Astrocyte of the hippocampus (primary cell): ENCODE data around the gene TNFSF8.

Experiments used
- DNase-seq: peaks from one replicate; pipeline ENCODE4 v3.0.0; 2011; ENCODE audit warnings: low read depth, low spot score

The TNFSF8 gene

GRCh38 chr9:114936581-114936980 lies 6.2 kb upstream of the TNFSF8 start:
- no peak for DNase-seq

GRCh38 chr9:114935119-114935518 lies 4.7 kb upstream of the TNFSF8 start:
- DNase-seq, result no peak

GRCh38 chr9:114932502-114932901 lies 2.1 kb upstream of the TNFSF8 start:
- no peak for DNase-seq

- no peak for DNase-seq
Measured at GRCh38 chr9:114931407-114931806, 1.0 kb upstream of the TNFSF8 start.

GRCh38 chr9:114929201-114929600 lies 1.2 kb downstream of the TNFSF8 start:
- no peak for DNase-seq

GRCh38 chr9:114928671-114929070 lies 1.7 kb downstream of the TNFSF8 start:
- no peak for DNase-seq

- DNase-seq, result no peak
Measured at GRCh38 chr9:114928136-114928535, 2.3 kb downstream of the TNFSF8 start.

GRCh38 chr9:114925672-114926071 lies 4.7 kb downstream of the TNFSF8 start:
- no peak for DNase-seq

- DNase-seq, result no peak
Measured at GRCh38 chr9:114925039-114925438, 5.4 kb downstream of the TNFSF8 start.

GRCh38 chr9:114924327-114924726 lies 6.1 kb downstream of the TNFSF8 start:
- DNase-seq, result no peak

- DNase-seq, result no peak
Measured at GRCh38 chr9:114923918-114924317, 6.5 kb downstream of the TNFSF8 start.

- DNase-seq, result no peak
Measured at GRCh38 chr9:114921171-114921570, 9.2 kb downstream of the TNFSF8 start.

GRCh38 chr9:114919611-114920010 lies 10.8 kb downstream of the TNFSF8 start:
- no peak for DNase-seq

GRCh38 chr9:114916481-114916880 lies 13.9 kb downstream of the TNFSF8 start:
- no peak for DNase-seq

- DNase-seq, result no peak
Measured at GRCh38 chr9:114914139-114914538, 16.3 kb downstream of the TNFSF8 start.

- DNase-seq, result no peak
Measured at GRCh38 chr9:114913656-114914055, 16.7 kb downstream of the TNFSF8 start.

GRCh38 chr9:114913217-114913616 lies 17.2 kb downstream of the TNFSF8 start:
- DNase-seq, result no peak

- DNase-seq, result peak; percentile 63
Measured at GRCh38 chr9:114911167-114911821, 19.1 kb downstream of the TNFSF8 start.

- DNase-seq, result no peak
Measured at GRCh38 chr9:114910541-114910940, 19.9 kb downstream of the TNFSF8 start.

- DNase-seq, result no peak
Measured at GRCh38 chr9:114909661-114910060, 20.7 kb downstream of the TNFSF8 start.

GRCh38 chr9:114908805-114909448 lies 21.5 kb downstream of the TNFSF8 start:
- DNase-seq, result peak; percentile 29

- peak; percentile 62 for DNase-seq
Measured at GRCh38 chr9:114908104-114908622, 22.2 kb downstream of the TNFSF8 start.

- peak; percentile 74 for DNase-seq
Measured at GRCh38 chr9:114906922-114907571, 23.3 kb downstream of the TNFSF8 start.
